ENCODE results near the gene ATP1A2.

DNA sequence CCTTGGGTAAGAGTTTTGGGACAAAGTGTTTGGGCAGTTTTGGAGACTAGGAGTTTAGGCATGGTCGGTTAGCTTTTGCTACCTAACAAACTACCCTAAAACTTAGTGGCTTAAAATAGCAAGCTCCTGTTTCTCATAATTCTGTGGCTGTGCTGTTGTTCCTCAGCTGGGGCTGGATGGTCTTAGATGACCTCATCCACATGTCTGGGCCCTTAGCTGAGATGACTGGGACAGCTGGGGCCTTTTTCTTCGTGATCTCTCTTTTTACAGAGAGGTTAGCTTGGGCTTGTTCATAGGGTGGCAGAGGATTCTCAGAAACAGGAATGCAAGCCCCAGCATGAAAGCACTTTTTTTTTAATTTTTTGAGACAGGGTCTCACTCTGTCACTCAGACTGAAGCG, 42.5 kb downstream of the ATP1A2 start:
- TF ChIP-seq, protein P1, sequence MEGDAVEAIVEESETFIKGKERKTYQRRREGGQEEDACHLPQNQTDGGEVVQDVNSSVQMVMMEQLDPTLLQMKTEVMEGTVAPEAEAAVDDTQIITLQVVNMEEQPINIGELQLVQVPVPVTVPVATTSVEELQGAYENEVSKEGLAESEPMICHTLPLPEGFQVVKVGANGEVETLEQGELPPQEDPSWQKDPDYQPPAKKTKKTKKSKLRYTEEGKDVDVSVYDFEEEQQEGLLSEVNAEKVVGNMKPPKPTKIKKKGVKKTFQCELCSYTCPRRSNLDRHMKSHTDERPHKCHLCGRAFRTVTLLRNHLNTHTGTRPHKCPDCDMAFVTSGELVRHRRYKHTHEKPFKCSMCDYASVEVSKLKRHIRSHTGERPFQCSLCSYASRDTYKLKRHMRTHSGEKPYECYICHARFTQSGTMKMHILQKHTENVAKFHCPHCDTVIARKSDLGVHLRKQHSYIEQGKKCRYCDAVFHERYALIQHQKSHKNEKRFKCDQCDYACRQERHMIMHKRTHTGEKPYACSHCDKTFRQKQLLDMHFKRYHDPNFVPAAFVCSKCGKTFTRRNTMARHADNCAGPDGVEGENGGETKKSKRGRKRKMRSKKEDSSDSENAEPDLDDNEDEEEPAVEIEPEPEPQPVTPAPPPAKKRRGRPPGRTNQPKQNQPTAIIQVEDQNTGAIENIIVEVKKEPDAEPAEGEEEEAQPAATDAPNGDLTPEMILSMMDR (IDR thresholded peaks at IDR 0.05) = no peak
- TF ChIP-seq POLR2A (IDR thresholded peaks at IDR 0.05) (no peak), EP300 (IDR thresholded peaks at IDR 0.05) (no peak)
